ENCODE results near the gene FBL. TPM values are rescaled to one million over a fixed set of nuclear protein-coding genes. Genes with fewer than 3 reads are reported as not detected.
"Not testable (repeated sequence)": the region's sequence is repeated elsewhere in the genome, so short reads cannot be mapped to it uniquely, and the experiment has no call there.

FBL gene
- 168 and 192 TPM in 2 replicates for total RNA-seq (2014; rRNA removed; shearing (Covaris generic))

- DNase-seq (ENCODE audit: low spot score): peak; percentile 80
Measured at GRCh38 chr19:39845933-39846677, at the start of gene FBL. Gene FBL (minus strand): TSS chr19:39846379. CDS start chr19:39846300, 79 bp downstream.

- not testable (repeated sequence) for DNase-seq (ENCODE audit: low spot score)
Measured at GRCh38 chr19:39895096-39895495, 48.9 kb upstream of the FBL start.

GRCh38 chr19:39894236-39894606 lies 48.0 kb upstream of the FBL start:
- not testable (repeated sequence) for DNase-seq (ENCODE audit: low spot score)

GRCh38 chr19:39893366-39894235 lies 47.4 kb upstream of the FBL start:
- not testable (repeated sequence) for DNase-seq (ENCODE audit: low spot score)

- not testable (repeated sequence) for DNase-seq (ENCODE audit: low spot score)
Measured at GRCh38 chr19:39892506-39892902, 46.3 kb upstream of the FBL start.

- DNase-seq (ENCODE audit: low spot score): not testable (repeated sequence)
Measured at GRCh38 chr19:39891660-39892505, 45.7 kb upstream of the FBL start.

- no peak for DNase-seq (ENCODE audit: low spot score)
Measured at GRCh38 chr19:39890755-39891551, 44.8 kb upstream of the FBL start.

- DNase-seq (ENCODE audit: low spot score): not testable (repeated sequence)
Measured at GRCh38 chr19:39889872-39890754, 43.9 kb upstream of the FBL start.

GRCh38 chr19:39887456-39887951 lies 41.3 kb upstream of the FBL start:
- DNase-seq (ENCODE audit: low spot score): not testable (repeated sequence)

- DNase-seq (ENCODE audit: low spot score): not testable (repeated sequence)
Measured at GRCh38 chr19:39885821-39886554, 39.8 kb upstream of the FBL start.

GRCh38 chr19:39884721-39885120 lies 38.5 kb upstream of the FBL start:
- not testable (repeated sequence) for DNase-seq (ENCODE audit: low spot score)

- DNase-seq (ENCODE audit: low spot score): not testable (repeated sequence)
Measured at GRCh38 chr19:39882645-39883044, 36.5 kb upstream of the FBL start.

- peak; percentile 18 for DNase-seq (ENCODE audit: low spot score)
Measured at GRCh38 chr19:39881495-39882110, 35.4 kb upstream of the FBL start.

GRCh38 chr19:39880241-39880640 lies 34.1 kb upstream of the FBL start:
- not testable (repeated sequence) for DNase-seq (ENCODE audit: low spot score)

- DNase-seq (ENCODE audit: low spot score): not testable (repeated sequence)
Measured at GRCh38 chr19:39879796-39880195, 33.6 kb upstream of the FBL start.

- DNase-seq (ENCODE audit: low spot score): not testable (repeated sequence)
Measured at GRCh38 chr19:39878866-39879265, 32.7 kb upstream of the FBL start.

- no peak for DNase-seq (ENCODE audit: low spot score)
Measured at GRCh38 chr19:39878398-39878797, 32.2 kb upstream of the FBL start.

- DNase-seq (ENCODE audit: low spot score): not testable (repeated sequence)
Measured at GRCh38 chr19:39877982-39878381, 31.8 kb upstream of the FBL start.

Data from A172 (cell line).